ENCODE data around the gene PHOSPHO2.

The PHOSPHO2 gene, protein sequence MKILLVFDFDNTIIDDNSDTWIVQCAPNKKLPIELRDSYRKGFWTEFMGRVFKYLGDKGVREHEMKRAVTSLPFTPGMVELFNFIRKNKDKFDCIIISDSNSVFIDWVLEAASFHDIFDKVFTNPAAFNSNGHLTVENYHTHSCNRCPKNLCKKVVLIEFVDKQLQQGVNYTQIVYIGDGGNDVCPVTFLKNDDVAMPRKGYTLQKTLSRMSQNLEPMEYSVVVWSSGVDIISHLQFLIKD

GRCh38 chr2:169694113-169694893, at the start of gene PHOSPHO2, which contains the start of gene CFAP210:
Gene PHOSPHO2 (plus strand): TSS chr2:169694469. CDS start chr2:169700972, 6,503 bp downstream.
Gene CFAP210 (minus strand): TSS chr2:169694405. CDS start chr2:169694327, 78 bp downstream.
- peak; percentile 70 for DNase-seq

DNA sequence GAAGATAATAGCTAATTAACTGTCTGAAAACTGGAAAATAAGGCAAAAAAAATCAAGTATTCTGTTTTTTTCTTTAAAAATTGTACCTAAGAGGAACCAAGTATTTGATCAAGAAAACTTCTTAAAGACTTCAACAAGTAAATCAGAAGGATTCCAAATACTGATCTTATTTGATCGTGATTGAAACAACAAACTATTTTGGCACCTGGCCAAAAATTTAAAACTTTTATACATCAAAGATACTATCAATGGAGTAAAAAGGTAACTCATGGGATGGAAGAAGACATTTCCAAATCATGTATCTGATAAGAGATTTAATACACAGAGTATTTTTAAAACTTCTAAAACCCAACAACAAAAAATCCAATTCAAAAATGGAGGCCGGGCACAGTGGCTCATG, 46.8 kb upstream of the PHOSPHO2 start:
- DNase-seq: no peak

- no peak for DNase-seq
These were observed 45.0 kb upstream of the PHOSPHO2 start for GRCh38 chr2:169649278-169649677.

- no peak for DNase-seq
These were observed 40.6 kb upstream of the PHOSPHO2 start for GRCh38 chr2:169653636-169654035.

GRCh38 chr2:169656164-169656563, 38.1 kb upstream of the PHOSPHO2 start:
- DNase-seq: no peak

DNA sequence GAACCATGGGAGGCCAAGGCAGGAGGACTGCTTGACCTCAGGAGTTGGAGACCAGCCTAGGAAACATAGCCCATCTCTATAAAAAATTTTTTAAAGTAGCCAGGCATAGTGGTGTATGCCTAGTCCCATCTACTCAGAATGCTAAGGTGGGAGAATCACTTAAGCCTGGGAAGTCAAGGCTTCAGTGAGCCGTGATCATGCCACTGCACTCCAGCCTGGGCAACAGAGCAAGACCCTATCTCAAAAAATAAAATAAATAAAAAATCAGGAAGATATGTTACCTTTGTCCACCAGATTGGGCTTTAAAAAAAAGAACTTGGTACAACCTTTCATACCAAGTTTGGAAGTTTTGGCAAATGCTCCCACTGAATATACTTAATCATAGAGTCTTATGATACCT, 35.4 kb upstream of the PHOSPHO2 start:
- no peak for DNase-seq

- no peak for DNase-seq
These were observed 34.9 kb upstream of the PHOSPHO2 start for GRCh38 chr2:169659320-169659719.

DNA sequence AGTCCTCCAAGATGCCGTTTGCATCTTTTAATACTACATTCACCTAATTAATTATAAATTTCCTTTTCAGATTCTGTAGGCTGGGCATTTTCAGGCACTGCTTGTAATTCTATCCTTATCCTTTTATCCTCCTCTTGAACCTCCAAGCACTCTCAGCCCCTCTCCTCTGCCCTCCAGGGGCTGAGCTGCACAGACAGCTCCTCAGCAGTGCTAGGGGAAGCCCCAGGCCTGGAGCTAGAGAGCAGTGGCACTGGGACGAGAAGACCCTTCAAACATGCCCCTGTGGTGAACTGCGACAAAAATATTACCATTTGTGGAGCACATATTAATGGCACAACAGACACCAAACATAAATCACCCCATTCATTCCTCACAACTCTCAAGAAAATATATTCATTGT, 33.0 kb upstream of the PHOSPHO2 start:
- DNase-seq: no peak

DNA sequence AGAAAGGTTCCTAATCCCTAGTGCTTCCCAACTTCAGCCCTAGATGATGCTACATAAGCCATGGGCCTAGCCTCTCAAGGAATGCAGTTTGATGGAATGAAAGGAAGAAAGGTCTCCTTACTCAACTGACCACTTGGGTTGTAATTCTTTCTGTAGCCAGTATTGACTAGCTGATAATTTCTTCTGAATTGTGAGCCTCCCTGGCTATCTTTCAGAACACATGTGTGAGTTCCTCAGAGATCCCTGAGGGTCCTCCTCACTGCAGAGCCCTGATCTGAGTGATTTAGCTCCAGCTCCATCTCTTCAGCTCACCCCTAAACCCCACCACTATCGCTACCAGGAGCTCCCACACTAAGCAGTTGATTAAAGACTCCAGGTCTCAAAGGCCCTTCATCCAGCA, 31.5 kb upstream of the PHOSPHO2 start:
- no peak for DNase-seq

GRCh38 chr2:169663247-169663646, 31.0 kb upstream of the PHOSPHO2 start:
- no peak for DNase-seq

DNA sequence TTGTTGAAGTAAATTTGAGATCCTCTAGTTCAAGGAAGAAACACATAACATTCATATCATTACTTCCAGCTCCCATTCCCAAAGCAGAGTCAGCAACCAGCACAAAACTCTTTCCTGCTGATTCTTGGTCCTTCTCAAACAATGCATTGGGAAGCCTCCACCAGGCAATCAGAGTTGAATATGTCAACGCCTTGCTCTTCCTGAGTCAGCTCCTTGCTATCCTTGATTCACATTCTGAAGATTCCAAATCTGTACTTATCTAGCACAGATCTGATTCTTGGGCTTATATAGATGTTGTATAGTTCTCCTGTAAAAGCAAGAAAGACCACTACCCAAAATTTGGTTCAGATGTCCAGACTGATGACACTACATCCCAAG, 29.7 kb upstream of the PHOSPHO2 start:
- no peak for DNase-seq

DNA sequence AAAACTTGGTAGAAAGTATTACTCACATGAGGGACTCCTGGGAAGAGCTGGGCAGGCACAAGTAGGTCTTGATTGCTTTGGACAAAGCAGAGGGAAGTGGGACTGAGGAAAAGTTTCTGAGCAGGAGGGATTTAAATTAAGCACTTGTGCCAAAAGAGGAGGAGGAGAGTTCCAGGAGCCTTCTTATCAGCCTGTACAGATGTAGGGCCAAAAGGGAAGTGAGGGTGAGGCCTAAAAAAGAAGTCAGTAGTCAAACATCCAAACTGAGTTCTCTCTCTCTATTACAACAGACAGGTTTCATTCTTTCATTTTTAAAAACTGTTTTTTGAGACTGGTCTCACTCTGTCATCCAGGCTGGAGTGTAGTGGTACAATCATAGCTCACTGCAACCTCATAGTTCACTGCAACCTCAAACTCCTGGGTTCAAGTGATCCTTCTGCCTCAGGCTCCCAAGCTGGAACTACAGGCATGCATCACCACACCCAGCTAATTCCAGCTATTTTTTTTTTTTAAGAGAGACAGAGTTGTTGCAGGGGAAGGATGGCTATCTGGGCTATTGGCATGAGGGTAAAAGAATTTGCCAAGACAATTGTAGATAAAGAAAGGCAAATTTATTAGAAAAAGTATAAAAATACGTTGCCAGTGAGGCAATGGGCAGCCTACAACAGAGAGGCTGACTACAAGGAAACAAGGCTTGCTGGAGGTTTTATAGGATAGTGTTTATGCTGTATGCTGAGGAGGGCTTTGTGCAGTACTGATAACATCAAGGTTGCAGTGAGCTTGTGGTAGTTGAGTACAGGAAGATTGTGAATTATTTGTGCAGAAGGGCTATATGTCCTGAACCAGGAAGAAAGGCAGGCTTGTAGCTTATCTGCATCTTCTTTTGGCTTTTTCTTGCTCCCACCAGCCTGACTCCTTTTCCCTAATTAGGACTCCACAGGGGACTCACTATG, 29.0 kb upstream of the PHOSPHO2 start:
- no peak for DNase-seq

GRCh38 chr2:169667583-169667982, 26.7 kb upstream of the PHOSPHO2 start:
- DNase-seq: no peak

- no peak for DNase-seq
These were observed 24.0 kb upstream of the PHOSPHO2 start for GRCh38 chr2:169670215-169670651.

DNA sequence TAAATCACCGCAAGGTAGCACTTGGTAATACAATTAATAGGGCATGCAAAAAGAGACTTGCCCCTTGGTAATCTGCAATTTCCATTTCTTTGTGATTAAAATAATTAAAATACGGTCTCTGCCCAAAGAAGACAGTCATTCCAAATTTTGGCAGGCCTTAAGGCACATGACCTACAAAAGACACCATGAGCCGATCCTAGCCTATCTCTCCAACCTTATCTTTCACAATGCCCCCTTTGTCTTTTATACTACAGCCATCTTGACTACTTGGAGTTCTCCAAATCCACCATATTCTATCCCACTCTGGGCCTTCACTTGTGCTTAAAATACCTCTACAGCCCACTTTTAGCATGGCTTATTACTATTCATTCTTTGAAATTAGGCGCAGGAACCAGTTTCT, 23.3 kb upstream of the PHOSPHO2 start:
- DNase-seq: no peak

DNA sequence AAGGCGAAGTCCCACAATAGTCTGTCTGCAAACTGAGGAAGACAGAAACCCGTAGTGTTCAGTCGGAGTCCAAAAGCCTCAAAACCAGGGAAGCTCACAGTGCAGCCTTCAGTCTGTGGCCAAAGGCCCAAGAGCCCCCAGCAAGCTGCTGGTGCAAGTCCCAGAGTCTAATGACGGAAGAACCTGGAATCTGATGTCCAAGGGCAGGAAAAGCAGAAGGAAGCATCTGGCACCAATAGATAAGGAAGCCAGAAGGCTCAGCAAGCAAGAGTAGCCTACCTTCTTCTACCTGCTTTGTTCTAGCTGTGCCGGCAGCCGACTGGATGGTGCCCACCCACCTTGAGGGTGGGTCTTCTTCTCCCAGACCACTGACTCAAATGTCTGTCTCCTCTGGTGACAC, 21.9 kb upstream of the PHOSPHO2 start:
- DNase-seq: no peak

- no peak for DNase-seq
These were observed 21.2 kb upstream of the PHOSPHO2 start for GRCh38 chr2:169673106-169673505.

DNA sequence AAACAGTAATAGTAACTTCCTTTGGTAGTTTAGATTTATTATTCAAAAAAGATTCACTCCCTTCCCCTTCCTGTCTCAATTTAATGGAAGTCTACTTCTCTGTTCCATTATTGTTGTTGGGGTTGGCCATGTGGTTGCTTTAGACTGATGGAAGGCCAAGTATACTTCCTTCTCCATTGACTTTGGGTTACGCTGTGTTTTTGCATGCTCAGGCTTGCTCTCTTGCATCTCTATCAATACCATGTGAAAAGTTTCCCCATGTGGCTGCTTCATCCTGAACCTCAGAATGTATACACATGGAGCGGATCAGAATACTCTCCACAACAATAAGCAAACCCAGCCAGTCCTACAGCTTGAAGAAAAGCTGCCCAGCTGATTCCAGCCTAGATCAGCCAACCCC, 20.3 kb upstream of the PHOSPHO2 start:
- DNase-seq: no peak

- DNase-seq: no peak
These were observed 17.9 kb upstream of the PHOSPHO2 start for GRCh38 chr2:169676357-169676756.

- DNase-seq: no peak
These were observed 17.4 kb upstream of the PHOSPHO2 start for GRCh38 chr2:169676850-169677249.

DNA sequence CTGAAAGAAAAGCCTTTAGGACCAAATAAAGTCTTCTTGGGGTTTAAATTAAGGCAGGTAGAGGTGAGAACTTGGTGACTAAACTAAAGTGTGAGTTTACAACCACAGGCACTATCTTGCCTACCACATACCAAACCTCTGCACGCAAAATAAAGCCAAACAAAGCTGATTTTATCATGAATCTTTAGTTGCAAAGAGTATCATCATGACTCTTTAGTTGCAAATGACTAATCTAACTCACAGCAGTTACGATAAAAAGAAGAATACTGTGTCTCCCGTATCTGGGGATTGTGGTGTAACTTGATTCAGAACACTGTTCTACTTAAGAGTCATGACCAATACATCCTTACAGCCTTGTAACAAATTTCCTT, 11.2 kb upstream of the PHOSPHO2 start:
- no peak for DNase-seq

- DNase-seq: no peak
These were observed 10.7 kb upstream of the PHOSPHO2 start for GRCh38 chr2:169683425-169684134.

DNA sequence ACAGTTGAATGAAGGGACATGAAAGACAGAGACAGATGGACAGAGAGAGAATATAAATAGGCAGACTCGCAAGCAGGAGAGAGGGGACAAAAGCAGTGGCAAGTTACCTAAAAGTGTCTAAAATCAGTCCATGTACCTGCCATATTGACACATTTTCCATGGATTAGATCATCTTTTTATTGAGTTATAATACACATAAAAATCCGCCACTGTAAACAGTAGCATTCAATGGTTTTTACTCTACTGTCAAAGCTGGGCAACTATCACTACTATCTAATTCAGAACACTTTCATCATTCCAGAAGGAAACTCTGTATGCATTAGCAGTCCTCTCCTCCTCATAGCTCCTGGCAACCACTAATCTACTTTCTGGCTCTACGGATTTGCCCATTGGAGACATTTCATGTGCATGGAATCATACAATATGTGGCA, 10.1 kb upstream of the PHOSPHO2 start:
- DNase-seq: no peak

All from 8988T (cell line).